NOMO-1 (cell line): Measurements from ENCODE around the gene IFNA13.

Source experiments
- DNase-seq, 2 experiments: peaks; one replicate each; lab custom pipeline; 2025; ENCODE audit not compliant: unreplicated experiment in 2 of 2; lab: John Stamatoyannopoulos, UW

IFNA13 gene

GRCh38 chr9:21362287-21362686 lies 5.6 kb downstream of the IFNA13 start:
- DNase-seq = no peak

- DNase-seq = no peak
Measured at GRCh38 chr9:21357479-21358460, 10.1 kb downstream of the IFNA13 start.

GRCh38 chr9:21350787-21351186 lies 17.1 kb downstream of the IFNA13 start, which contains the start of gene IFNA6:
Gene IFNA6 (minus strand): TSS chr9:21350887. CDS start chr9:21350887, 0 bp downstream.
- no peak for DNase-seq

- no peak for DNase-seq
Measured at GRCh38 chr9:21348430-21348970, 19.4 kb downstream of the IFNA13 start.

- DNase-seq = no peak
Measured at GRCh38 chr9:21340735-21341134, 27.1 kb downstream of the IFNA13 start.

GRCh38 chr9:21336457-21336856 lies 31.4 kb downstream of the IFNA13 start:
- DNase-seq = no peak

GRCh38 chr9:21334701-21335632 lies 32.9 kb downstream of the IFNA13 start, which contains the start of gene KLHL9:
Gene KLHL9 (minus strand): TSS chr9:21335404. CDS start chr9:21334859, 545 bp downstream.
- no peak for DNase-seq

- DNase-seq = no peak
Measured at GRCh38 chr9:21333226-21333625, 34.6 kb downstream of the IFNA13 start.

GRCh38 chr9:21331676-21332402 lies 36.0 kb downstream of the IFNA13 start:
- DNase-seq = no peak

- no peak for DNase-seq
Measured at GRCh38 chr9:21326526-21327139, 41.2 kb downstream of the IFNA13 start.

- DNase-seq = no peak
Measured at GRCh38 chr9:21324047-21324446, 43.8 kb downstream of the IFNA13 start.

GRCh38 chr9:21322911-21323461 lies 44.9 kb downstream of the IFNA13 start:
- DNase-seq = no peak

- no peak for DNase-seq
Measured at GRCh38 chr9:21320465-21320864, 47.4 kb downstream of the IFNA13 start.

- no peak for DNase-seq
Measured at GRCh38 chr9:21317956-21318923, 49.6 kb downstream of the IFNA13 start.
